ENCODE results near the gene SMYD3. TPM values are rescaled to one million over a fixed set of nuclear protein-coding genes. Genes with fewer than 3 reads are reported as not detected.

The SMYD3 gene
- total RNA-seq, 1 donor from 2014 or later, result 35.4 TPM

- no peak for TF ChIP-seq CTCF (IDR thresholded peaks at IDR 0.05; ENCODE audit: unreplicated experiment)
- no peaks in the 10 kb centered on the region for H3K4me1 Mint-ChIP-seq (ENCODE audit: unreplicated experiment)
Observed at GRCh38 chr1:246213502-246213901, 293.6 kb downstream of the SMYD3 start.

GRCh38 chr1:246213036-246213435, 294.0 kb downstream of the SMYD3 start:
- TF ChIP-seq CTCF (IDR thresholded peaks at IDR 0.05; ENCODE audit: unreplicated experiment), result no peak
- no peak for DNase-seq (ENCODE audit: low spot score)
- H3K4me3 Mint-ChIP-seq (ENCODE audit: unreplicated experiment), result no peak overlapping the region
- H3K9me3 Mint-ChIP-seq (ENCODE audit: unreplicated experiment), result no peaks in the 10 kb centered on the region
- H3K4me1 Mint-ChIP-seq (ENCODE audit: unreplicated experiment), result no peaks in the 10 kb centered on the region
- H3K27me3 Mint-ChIP-seq (ENCODE audit: unreplicated experiment), result no peaks in the 10 kb centered on the region
- no peak overlapping the region for H3K27ac Mint-ChIP-seq (ENCODE audit: unreplicated experiment)
- H3K36me3 Mint-ChIP-seq (ENCODE audit: low read depth, unreplicated experiment), result no peaks in the 10 kb centered on the region

More at GRCh38 chr1:246213502-246213901, 293.6 kb downstream of the SMYD3 start:
- Mint-ChIP-seq H3K27me3 (ENCODE audit: unreplicated experiment) (no peaks in the 10 kb centered on the region), H3K36me3 (ENCODE audit: low read depth, unreplicated experiment) (no peaks in the 10 kb centered on the region), H3K9me3 (ENCODE audit: unreplicated experiment) (no peaks in the 10 kb centered on the region), H3K27ac (ENCODE audit: unreplicated experiment) (no peak overlapping the region), H3K4me3 (ENCODE audit: unreplicated experiment) (no peak overlapping the region)
- no peak for DNase-seq (ENCODE audit: low spot score)

- no peaks in the 10 kb centered on the region for H3K36me3 Mint-ChIP-seq (ENCODE audit: low read depth, unreplicated experiment)
- peak overlapping the region; percentile 9 for H3K27ac Mint-ChIP-seq (ENCODE audit: unreplicated experiment)
- TF ChIP-seq CTCF (IDR thresholded peaks at IDR 0.05; ENCODE audit: unreplicated experiment), result no peak
- DNase-seq (ENCODE audit: low spot score), result no peak
- H3K4me1 Mint-ChIP-seq (ENCODE audit: unreplicated experiment), result no peaks in the 10 kb centered on the region
- no peaks in the 10 kb centered on the region for H3K9me3 Mint-ChIP-seq (ENCODE audit: unreplicated experiment)
- H3K4me3 Mint-ChIP-seq (ENCODE audit: unreplicated experiment), result no peak overlapping the region
- H3K27me3 Mint-ChIP-seq (ENCODE audit: unreplicated experiment), result no peaks in the 10 kb centered on the region
Observed at GRCh38 chr1:246212013-246212412, 295.1 kb downstream of the SMYD3 start.

GRCh38 chr1:246210756-246211155, 296.3 kb downstream of the SMYD3 start:
- peak; percentile 65 for DNase-seq (ENCODE audit: low spot score)
- Mint-ChIP-seq H3K27ac (ENCODE audit: unreplicated experiment) (peak overlapping the region; percentile 5), H3K4me3 (ENCODE audit: unreplicated experiment) (no peak overlapping the region), H3K27me3 (ENCODE audit: unreplicated experiment) (no peaks in the 10 kb centered on the region), H3K9me3 (ENCODE audit: unreplicated experiment) (no peaks in the 10 kb centered on the region), H3K36me3 (ENCODE audit: low read depth, unreplicated experiment) (no peaks in the 10 kb centered on the region), H3K4me1 (ENCODE audit: unreplicated experiment) (no peaks in the 10 kb centered on the region)
- no peak for TF ChIP-seq CTCF (IDR thresholded peaks at IDR 0.05; ENCODE audit: unreplicated experiment)

- no peak overlapping the region for H3K27ac Mint-ChIP-seq (ENCODE audit: unreplicated experiment)
- H3K36me3 Mint-ChIP-seq (ENCODE audit: low read depth, unreplicated experiment), result no peaks in the 10 kb centered on the region
- no peaks in the 10 kb centered on the region for H3K4me1 Mint-ChIP-seq (ENCODE audit: unreplicated experiment)
- no peak overlapping the region for H3K4me3 Mint-ChIP-seq (ENCODE audit: unreplicated experiment)
- no peaks in the 10 kb centered on the region for H3K27me3 Mint-ChIP-seq (ENCODE audit: unreplicated experiment)
- no peak for TF ChIP-seq CTCF (IDR thresholded peaks at IDR 0.05; ENCODE audit: unreplicated experiment)
- H3K9me3 Mint-ChIP-seq (ENCODE audit: unreplicated experiment), result no peaks in the 10 kb centered on the region
- no peak for DNase-seq (ENCODE audit: low spot score)
Observed at GRCh38 chr1:246208105-246208504, 299.0 kb downstream of the SMYD3 start.

Measured in endothelial cell (in vitro differentiated cells).